ENCODE results near the gene CCDC47. TPM values are rescaled to one million over a fixed set of nuclear protein-coding genes. Genes with fewer than 3 reads are reported as not detected.
A peak's percentile ranks its signal among the peaks of the same experiment; 100 is the strongest.

The CCDC47 gene
- total and polyA plus RNA-seq, 2 of the 4 experiments (the other 2 are of a cell fraction) = 45.7 to 62.0 TPM

GRCh38 chr17:63760771-63761539 lies 12.4 kb downstream of the CCDC47 start:
- intact Hi-C loops (cut with micrococcal nuclease) = no loop called here
- no peak overlapping the region for H3K14ac ChIP-seq (replicated peaks; ENCODE audit: low read depth, low read length)
- no peak overlapping the region for H3K4me2 ChIP-seq (ENCODE audit: low read depth, low read length)
- no peak overlapping the region for H3K4me3 ChIP-seq (ENCODE audit: insufficient read depth, low read depth, low read length)
- in situ Hi-C loops (cut with MboI; ENCODE audit: low sequenced_read_pairs) = no loop called here
- WGBS, 2 experiments (ENCODE audit: extremely low coverage in 2 of 2, insufficient read length in 1 of 2) = no CpG with 5 or more reads among the region's 10 CpGs
- H3K9me3 ChIP-seq (ENCODE audit: control insufficient read depth, insufficient read depth, low read length) = no peaks in the 10 kb centered on the region
- H4K91ac ChIP-seq (ENCODE audit: insufficient read depth, low read depth, low read length) = no peak overlapping the region
- peaks cover 33% of the 10 kb centered on the region for H3K36me3 ChIP-seq (ENCODE audit: control insufficient read depth, insufficient read depth, low read length)
- dilution Hi-C loops (cut with HindIII; ENCODE audit: low sequenced_read_pairs, unreplicated experiment) = no loop called here
- no peak overlapping the region for H2BK5ac ChIP-seq (ENCODE audit: low read depth, low read length, poor library complexity, severe bottlenecking)
- no peak overlapping the region for H2AFZ ChIP-seq (replicated peaks; ENCODE audit: low read length, poor library complexity)
- no peaks in the 10 kb centered on the region; the same call in 1 of the 2 replicates for H3K9me1 ChIP-seq (ENCODE audit: insufficient read depth, low read length)
- no peak overlapping the region for H3K4ac ChIP-seq (ENCODE audit: low read depth, low read length)
- peaks cover 21 to 29% of the 10 kb centered on the region in 2 experiments for H3K79me1 ChIP-seq (ENCODE audit: low read depth in 1 of 2, low read length in 2 of 2)
- peak; percentile 17 for DNase-seq
- no peak overlapping the region for H2BK20ac ChIP-seq (ENCODE audit: low read depth, low read length)
- no peak for ATAC-seq (ENCODE audit: low read depth)
- no peak overlapping the region; the same call in 2 of the 3 replicates for H2BK15ac ChIP-seq (ENCODE audit: low read depth, low read length)
- no TSS peak for BruUV-seq (replicated peaks)
- no peak overlapping the region for H3K9ac ChIP-seq (ENCODE audit: low read depth, low read length)
- no peaks in the 10 kb centered on the region for H3K4me1 ChIP-seq (ENCODE audit: control insufficient read depth, insufficient read depth, low read length)
- no peak overlapping the region for H3K23ac ChIP-seq (ENCODE audit: low read depth, low read length)
- no peaks in the 10 kb centered on the region for H3K27me3 ChIP-seq (ENCODE audit: control insufficient read depth, insufficient read depth, low read length)
- H2AK9ac ChIP-seq (replicated peaks; ENCODE audit: low read depth, low read length, poor library complexity) = no peak overlapping the region
- ChIA-PET POLR2A (ENCODE audit: unreplicated experiment) (interaction anchor here (1.4 kb wide), 1 partner anchor 13 kb away, joined by 5 read pairs; the partner anchor contains the start of gene CCDC47), CTCF (interaction anchor here (1.2 kb wide), 1 partner anchor 15 kb away, joined by 3 read pairs; no protein-coding TSS in a partner anchor)
- 0 out of 2 replicates have a peak overlapping the region, but pooled peaks have one; percentile 79 for H4K5ac ChIP-seq (ENCODE audit: low read depth, low read length)
- no peak overlapping the region for H3K56ac ChIP-seq (ENCODE audit: extremely low read depth, insufficient read depth, low read length)
- H2AK5ac ChIP-seq (ENCODE audit: low read depth, low read length) = no peak overlapping the region
- peaks cover 2% of the 10 kb centered on the region; the same call in 1 of the 2 replicates for H4K20me1 ChIP-seq (ENCODE audit: insufficient read depth, low read length)
- no peak overlapping the region for H3K27ac ChIP-seq (ENCODE audit: insufficient read depth, low read length)
- H2BK120ac ChIP-seq (ENCODE audit: low read depth, low read length) = no peak overlapping the region
- H3K18ac ChIP-seq (ENCODE audit: low read depth, low read length) = no peak overlapping the region
- no peak for TF ChIP-seq CHD1 (IDR thresholded peaks at IDR 0.05; ENCODE audit: low read depth, low read length)
- TF ChIP-seq MAFK (IDR thresholded peaks at IDR 0.05; ENCODE audit: low read depth, low read length) = no peak
- TF ChIP-seq POLR2A (IDR thresholded peaks at IDR 0.05; ENCODE audit: low read depth, low read length) = no peak
- no peak for TF ChIP-seq NFE2L2 (IDR thresholded peaks at IDR 0.05; ENCODE audit: low read depth, low read length)
- no peak for TF ChIP-seq BHLHE40 (IDR thresholded peaks at IDR 0.05; ENCODE audit: low read depth, low read length)
- TF ChIP-seq RFX5 (IDR thresholded peaks at IDR 0.05; ENCODE audit: low read depth, low read length) = no peak
- no peak for TF ChIP-seq CEBPB (IDR thresholded peaks at IDR 0.05; ENCODE audit: low read depth, low read length)
- no peak for TF ChIP-seq RCOR1 (IDR thresholded peaks at IDR 0.05; ENCODE audit: insufficient replicate concordance, low read length)
- TF ChIP-seq SMC3 (IDR thresholded peaks at IDR 0.05; ENCODE audit: low read depth, low read length) = no peak
- no peak for TF ChIP-seq MAZ (IDR thresholded peaks at IDR 0.05; ENCODE audit: borderline replicate concordance, low read depth, low read length)
- no peak for TF ChIP-seq USF2 (IDR thresholded peaks at IDR 0.05; ENCODE audit: low read depth, low read length)
- no peak for TF ChIP-seq MXI1 (IDR thresholded peaks at IDR 0.05; ENCODE audit: borderline replicate concordance, low read depth, low read length)
- TF ChIP-seq RAD21 (IDR thresholded peaks at IDR 0.05; ENCODE audit: low read length) = no peak
- H4K8ac ChIP-seq (ENCODE audit: low read depth in 2 of 2, low read length in 2 of 2) = no peak overlapping the region
